SHP77 (cell line): ENCODE data around the gene UBE2Z.
"Not testable (repeated sequence)": the region's sequence is repeated elsewhere in the genome, so short reads cannot be mapped to it uniquely, and the experiment has no call there.

ENCODE experiments used
- DNase-seq, 2 experiments: peaks; one replicate each; lab custom pipeline; 2025; lab: John Stamatoyannopoulos, UW

UBE2Z gene

GRCh38 chr17:48904428-48904827 lies 3.8 kb upstream of the UBE2Z start:
- no peak for DNase-seq

- no peak for DNase-seq
Measured at GRCh38 chr17:48905987-48906515, 2.2 kb upstream of the UBE2Z start.

GRCh38 chr17:48907713-48908046 lies 527 bp upstream of the UBE2Z start:
- DNase-seq, result peak in 1 of 2 experiments; percentile 56

- peak; percentile 78 to 85 for DNase-seq
Measured at GRCh38 chr17:48908853-48909394, 717 bp downstream of the UBE2Z start.

- DNase-seq, result no peak
Measured at GRCh38 chr17:48909783-48910182, 1.6 kb downstream of the UBE2Z start.

GRCh38 chr17:48910370-48910769 lies 2.2 kb downstream of the UBE2Z start:
- no peak for DNase-seq

- no peak for DNase-seq
Measured at GRCh38 chr17:48912476-48912875, 4.3 kb downstream of the UBE2Z start.

GRCh38 chr17:48915459-48916282 lies 7.5 kb downstream of the UBE2Z start:
- no peak for DNase-seq

GRCh38 chr17:48925251-48925990 lies 17.2 kb downstream of the UBE2Z start:
- no peak for DNase-seq

GRCh38 chr17:48925991-48926342 lies 17.8 kb downstream of the UBE2Z start:
- no peak for DNase-seq

- DNase-seq, result no peak
Measured at GRCh38 chr17:48927978-48928745, 20.0 kb downstream of the UBE2Z start.

GRCh38 chr17:48928876-48929811 lies 20.9 kb downstream of the UBE2Z start:
- no peak for DNase-seq

GRCh38 chr17:48929812-48930165 lies 21.6 kb downstream of the UBE2Z start:
- DNase-seq, result no peak

- no peak for DNase-seq
Measured at GRCh38 chr17:48930435-48930873, 22.2 kb downstream of the UBE2Z start.

- no peak for DNase-seq
Measured at GRCh38 chr17:48933035-48933434, 24.8 kb downstream of the UBE2Z start.

GRCh38 chr17:48944515-48945260 lies 36.5 kb downstream of the UBE2Z start, which contains the start of gene SNF8:
Gene SNF8, minus strand, starts transcription at chr17:48944842. Its CDS starts 108 bp downstream, at chr17:48944734.
- DNase-seq, result peak; percentile 89 to 94

- not testable (repeated sequence) for DNase-seq
Measured at GRCh38 chr17:48945261-48945651, 37.0 kb downstream of the UBE2Z start.

GRCh38 chr17:48951572-48951971 lies 43.4 kb downstream of the UBE2Z start:
- no peak for DNase-seq

- no peak for DNase-seq
Measured at GRCh38 chr17:48952904-48953303, 44.7 kb downstream of the UBE2Z start.

GRCh38 chr17:48954300-48954755 lies 46.1 kb downstream of the UBE2Z start:
- DNase-seq, result peak; percentile 28 to 49
